Subcutaneous abdominal adipose tissue (tissue), 5 donors: ENCODE data around the gene SAAL1.
A peak's percentile ranks its signal among the peaks of the same experiment; 100 is the strongest.
"Not testable (repeated sequence)": the region's sequence is repeated elsewhere in the genome, so short reads cannot be mapped to it uniquely, and the experiment has no call there.

Experiments
- H3K27ac ChIP-seq: one replicate; pipeline ENCODE4 v1.7.0; 2013; ENCODE audit warnings: low read depth, mild to moderate bottlenecking, inconsistent platforms, low read length, moderate library complexity
- H3K27me3 ChIP-seq, 5 donors: one replicate each; pipeline ENCODE4 v1.7.0; 2013; ENCODE audit warnings: low read length in 5 of 5, inconsistent platforms in 1 of 5; ENCODE audit not compliant: control insufficient read depth in 5 of 5, insufficient read depth in 4 of 5
- H3K36me3 ChIP-seq, 5 donors: one replicate each; pipeline ENCODE4 v1.7.0; 2013; ENCODE audit warnings: low read length in 5 of 5; ENCODE audit not compliant: control insufficient read depth in 5 of 5, insufficient read depth in 5 of 5
- H3K4me1 ChIP-seq, 5 donors: one replicate each; pipeline ENCODE4 v1.7.0; 2013; ENCODE audit warnings: low read length in 5 of 5, mild to moderate bottlenecking in 3 of 5, moderate library complexity in 1 of 5; ENCODE audit not compliant: control insufficient read depth in 5 of 5, insufficient read depth in 5 of 5
- H3K4me3 ChIP-seq, 5 donors: one replicate each; pipeline ENCODE4 v1.7.0; 2013; ENCODE audit warnings: low read length in 5 of 5, low read depth in 1 of 5
- H3K9ac ChIP-seq, 5 donors: one replicate each; pipeline ENCODE4 v1.7.0; 2013; ENCODE audit warnings: low read length in 5 of 5, mild to moderate bottlenecking in 4 of 5, moderate library complexity in 3 of 5
- H3K9me3 ChIP-seq, 5 donors: one replicate each; pipeline ENCODE4 v1.7.0; 2013; ENCODE audit warnings: low read length in 5 of 5; ENCODE audit not compliant: control insufficient read depth in 5 of 5
- donor health status: healthy.
- donor health status: healthy.
- donor health status: healthy.
- donor health status: healthy.
- donor health status: healthy.

SAAL1 gene

GRCh38 chr11:18105802-18106574, at the start of gene SAAL1:
TSS of gene SAAL1 (minus strand) at chr11:18106082. CDS start at chr11:18106041, 41 bp downstream.
- Histone ChIP-seq H3K9me3 (no peaks in the 10 kb centered on the region), H3K9ac (peak within 1 kb of the TSS; percentile 78 to 94 (median 93)), H3K27me3 (peaks cover 0 to 8% (median 0%) of the 10 kb centered on the region in 5 donors), H3K4me3 (peak within 1 kb of the TSS; percentile 77 to 98 (median 98)), H3K27ac (peak within 1 kb of the TSS; percentile 21), H3K36me3 (peaks cover 5 to 24% (median 13%) of the 10 kb centered on the region in 5 donors), H3K4me1 (peaks cover 0 to 20% (median 19%) of the 10 kb centered on the region in 5 donors)

- Histone ChIP-seq H3K9me3 (no peaks in the 10 kb centered on the region), H3K9ac (no peak overlapping the region), H3K4me3 (no peak overlapping the region), H3K27me3 (peaks cover 0 to 12% (median 6%) of the 10 kb centered on the region in 5 donors), H3K4me1 (no peaks in the 10 kb centered on the region), H3K27ac (no peak overlapping the region), H3K36me3 (no peaks in the 10 kb centered on the region)
These were observed 45.7 kb upstream of the SAAL1 start for GRCh38 chr11:18151581-18151980.

GRCh38 chr11:18145837-18146236, 40.0 kb upstream of the SAAL1 start:
- H3K9ac ChIP-seq: no peak overlapping the region
- peaks cover 0 to 8% (median 4%) of the 10 kb centered on the region in 5 donors for H3K27me3 ChIP-seq
- H3K4me3 ChIP-seq: no peak overlapping the region
- H3K36me3 ChIP-seq: no peaks in the 10 kb centered on the region
- no peaks in the 10 kb centered on the region for H3K9me3 ChIP-seq
- H3K4me1 ChIP-seq: no peaks in the 10 kb centered on the region
- no peak overlapping the region for H3K27ac ChIP-seq

GRCh38 chr11:18145025-18145424, 39.1 kb upstream of the SAAL1 start:
- Histone ChIP-seq H3K4me1 (no peaks in the 10 kb centered on the region), H3K9me3 (no peaks in the 10 kb centered on the region), H3K36me3 (no peaks in the 10 kb centered on the region), H3K27ac (no peak overlapping the region), H3K9ac (no peak overlapping the region), H3K27me3 (peaks cover 0 to 8% (median 4%) of the 10 kb centered on the region in 5 donors), H3K4me3 (no peak overlapping the region)

GRCh38 chr11:18144243-18144642, 38.4 kb upstream of the SAAL1 start:
- no peak overlapping the region for H3K27ac ChIP-seq
- peaks cover 0 to 8% (median 4%) of the 10 kb centered on the region in 5 donors for H3K27me3 ChIP-seq
- no peaks in the 10 kb centered on the region for H3K4me1 ChIP-seq
- H3K4me3 ChIP-seq: no peak overlapping the region
- H3K9ac ChIP-seq: no peak overlapping the region
- H3K9me3 ChIP-seq: no peaks in the 10 kb centered on the region
- no peaks in the 10 kb centered on the region for H3K36me3 ChIP-seq

- H3K4me1 ChIP-seq: no peaks in the 10 kb centered on the region
- peaks cover 0 to 4% (median 0%) of the 10 kb centered on the region in 5 donors for H3K27me3 ChIP-seq
- H3K9ac ChIP-seq: no peak overlapping the region
- no peaks in the 10 kb centered on the region for H3K36me3 ChIP-seq
- no peak overlapping the region for H3K4me3 ChIP-seq
- no peak overlapping the region for H3K27ac ChIP-seq
- H3K9me3 ChIP-seq: no peaks in the 10 kb centered on the region
These were observed 34.3 kb upstream of the SAAL1 start for GRCh38 chr11:18140145-18140544.

GRCh38 chr11:18137186-18137800, 31.4 kb upstream of the SAAL1 start:
- H3K4me3 ChIP-seq: no peak overlapping the region
- no peaks in the 10 kb centered on the region for H3K4me1 ChIP-seq
- H3K9me3 ChIP-seq: no peaks in the 10 kb centered on the region
- H3K36me3 ChIP-seq: no peaks in the 10 kb centered on the region
- no peak overlapping the region for H3K9ac ChIP-seq
- H3K27me3 ChIP-seq: peaks cover 0 to 4% (median 2%) of the 10 kb centered on the region in 5 donors
- no peak overlapping the region for H3K27ac ChIP-seq

GRCh38 chr11:18135308-18135707, 29.4 kb upstream of the SAAL1 start:
- H3K4me1 ChIP-seq: no peaks in the 10 kb centered on the region
- H3K4me3 ChIP-seq: no peak overlapping the region
- no peaks in the 10 kb centered on the region for H3K36me3 ChIP-seq
- H3K9ac ChIP-seq: no peak overlapping the region
- peaks cover 0 to 4% (median 2%) of the 10 kb centered on the region in 5 donors for H3K27me3 ChIP-seq
- H3K27ac ChIP-seq: no peak overlapping the region
- H3K9me3 ChIP-seq: no peaks in the 10 kb centered on the region

- no peaks in the 10 kb centered on the region for H3K9me3 ChIP-seq
- peaks cover 0 to 4% (median 2%) of the 10 kb centered on the region in 5 donors for H3K27me3 ChIP-seq
- H3K4me3 ChIP-seq: no peak within 1 kb of the TSS
- no peak within 1 kb of the TSS for H3K27ac ChIP-seq
- no peaks in the 10 kb centered on the region for H3K4me1 ChIP-seq
- no peaks in the 10 kb centered on the region for H3K36me3 ChIP-seq
- no peak within 1 kb of the TSS for H3K9ac ChIP-seq
These were observed 26.5 kb upstream of the SAAL1 start, which contains the start of gene MRGPRX3 for GRCh38 chr11:18132341-18132740. TSS of gene MRGPRX3 (plus strand) at chr11:18132571. CDS start at chr11:18137203, 4,632 bp downstream.

- H3K36me3 ChIP-seq, H3K4me3 ChIP-seq, H3K9ac ChIP-seq, H3K4me1 ChIP-seq, H3K9me3 ChIP-seq, H3K27me3 ChIP-seq, H3K27ac ChIP-seq: not testable (repeated sequence)
These were observed 25.2 kb upstream of the SAAL1 start for GRCh38 chr11:18131115-18131514.
